NCI-H2196 (cell line): Measurements from ENCODE around the gene PNMT.
A peak's percentile ranks its signal among the peaks of the same experiment; 100 is the strongest.

Experiments used
- DNase-seq: peaks from one replicate; lab custom pipeline; 2025; ENCODE audit not compliant: unreplicated experiment; lab: John Stamatoyannopoulos, UW

Gene PNMT

GRCh38 chr17:39633570-39634183 lies 34.6 kb upstream of the PNMT start:
- no peak for DNase-seq

DNA sequence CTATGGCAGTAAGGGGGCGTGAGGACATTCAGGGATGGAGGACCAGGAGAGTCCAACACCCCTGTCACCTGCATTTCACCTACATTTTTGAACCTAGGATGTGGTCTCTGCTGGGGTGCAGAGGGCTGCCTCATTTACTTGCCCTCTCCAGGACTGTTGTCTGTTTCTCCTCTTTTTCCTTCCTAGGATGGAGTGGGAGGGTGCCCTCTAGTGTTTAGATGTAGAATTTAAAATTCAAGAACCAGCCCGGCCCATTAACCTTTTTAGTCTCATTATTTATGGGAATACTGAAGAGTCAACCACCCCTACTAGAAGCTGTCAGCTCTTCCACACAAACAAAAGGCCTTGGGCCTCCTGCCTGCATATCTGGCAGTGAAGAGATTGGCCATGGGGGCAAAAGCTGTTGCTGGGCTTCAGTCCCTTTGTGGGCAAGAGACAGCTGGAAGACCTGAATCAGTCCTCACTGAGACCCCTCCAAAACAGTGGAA lies 33.8 kb upstream of the PNMT start:
- DNase-seq, result peak; percentile 40

GRCh38 chr17:39635614-39636176 lies 32.6 kb upstream of the PNMT start:
- no peak for DNase-seq

DNA sequence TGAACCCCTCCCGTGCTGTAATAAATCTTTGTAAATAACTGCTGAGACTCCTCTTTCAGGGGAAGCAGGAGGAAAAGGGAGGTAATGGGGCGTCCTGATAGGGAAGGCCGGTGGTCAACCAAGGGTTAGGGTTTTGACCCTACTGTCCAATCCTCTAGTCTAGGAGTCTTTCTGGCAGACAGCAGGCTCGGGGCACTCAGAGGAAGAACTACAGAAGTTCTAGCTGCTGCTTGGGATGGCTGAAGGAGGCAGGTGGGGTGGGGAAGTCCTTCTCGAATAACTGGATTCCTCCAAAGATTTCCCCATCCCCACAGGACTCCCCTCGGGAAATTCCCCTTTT lies 31.7 kb upstream of the PNMT start:
- no peak for DNase-seq

GRCh38 chr17:39636927-39637736 lies 31.1 kb upstream of the PNMT start, which contains the start of gene STARD3:
Gene STARD3, plus strand, starts transcription at chr17:39637144. Its CDS starts 16,388 bp downstream, at chr17:39653532.
- DNase-seq, result peak; percentile 64

GRCh38 chr17:39638317-39638716 lies 29.9 kb upstream of the PNMT start:
- no peak for DNase-seq

- no peak for DNase-seq
Observed at GRCh38 chr17:39639043-39639442, 29.2 kb upstream of the PNMT start.

DNA sequence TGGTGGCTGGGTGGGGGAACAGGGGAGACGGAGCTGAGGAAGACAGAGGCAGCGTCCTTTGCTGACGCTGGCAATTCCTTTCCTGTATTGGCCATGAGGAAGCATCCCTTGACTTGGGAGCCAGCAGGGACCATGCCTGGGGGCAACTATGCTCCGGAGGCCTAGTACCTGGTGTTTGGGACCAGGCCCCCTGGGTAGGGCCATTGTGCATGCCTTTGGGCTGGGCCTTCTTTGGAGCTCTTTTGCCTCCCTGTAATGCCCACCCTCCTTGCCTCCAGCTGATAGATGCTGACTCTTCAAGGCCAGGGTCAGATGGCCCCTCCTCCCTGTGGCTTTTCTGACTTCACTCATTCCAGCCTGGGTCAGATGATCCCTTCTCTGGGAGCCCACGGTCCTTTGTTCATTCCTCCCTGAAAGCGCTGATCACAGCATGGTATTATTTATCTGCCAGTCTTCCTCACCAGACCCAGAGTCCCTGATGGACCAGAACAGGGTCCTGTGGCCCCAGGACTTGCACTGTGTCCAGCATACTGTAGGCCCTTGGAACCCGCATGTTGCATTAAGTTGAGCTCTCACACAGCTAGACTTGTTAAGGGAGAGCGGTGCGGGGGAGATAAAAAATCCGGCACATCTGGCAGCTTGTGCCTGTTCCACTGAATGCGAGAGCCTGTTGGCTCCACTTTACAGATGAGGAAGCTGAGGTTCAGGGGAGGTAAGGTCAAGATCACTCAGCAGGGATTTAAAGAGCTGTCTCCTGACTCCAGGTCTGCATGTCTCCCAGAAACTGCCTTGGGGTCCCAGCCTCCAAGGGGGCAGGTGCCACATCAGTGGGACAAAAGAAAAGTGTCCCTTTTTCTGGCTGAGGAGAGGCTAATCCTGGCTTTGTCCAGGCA lies 28.4 kb upstream of the PNMT start:
- DNase-seq, result no peak

DNA sequence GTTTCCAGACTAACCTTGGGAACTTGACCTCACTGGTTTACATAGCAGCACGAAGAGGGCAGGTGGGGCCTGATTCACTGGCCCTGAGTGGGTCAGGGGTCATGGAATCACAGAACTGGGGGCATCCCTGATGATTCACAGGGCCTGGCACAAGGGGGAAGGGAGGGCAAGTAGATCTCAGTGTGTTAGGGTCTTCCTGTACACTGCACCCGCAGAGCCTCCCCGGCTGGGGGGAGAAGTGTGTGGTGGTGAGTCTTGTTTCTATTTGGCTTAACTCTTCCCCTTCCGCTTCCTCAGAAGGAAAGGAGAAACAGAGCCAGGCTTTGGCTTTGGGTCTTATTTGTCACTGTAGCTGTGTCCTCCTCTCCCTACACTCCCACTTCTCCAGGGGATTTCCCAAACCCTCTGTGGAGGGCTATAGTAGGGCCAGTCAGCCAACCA lies 27.6 kb upstream of the PNMT start:
- no peak for DNase-seq

- no peak for DNase-seq
Observed at GRCh38 chr17:39641097-39641496, 27.2 kb upstream of the PNMT start.

GRCh38 chr17:39641883-39642282 lies 26.4 kb upstream of the PNMT start:
- DNase-seq, result no peak

GRCh38 chr17:39642291-39643074 lies 25.8 kb upstream of the PNMT start:
- DNase-seq, result no peak

GRCh38 chr17:39643271-39643670 lies 25.0 kb upstream of the PNMT start:
- no peak for DNase-seq

DNA sequence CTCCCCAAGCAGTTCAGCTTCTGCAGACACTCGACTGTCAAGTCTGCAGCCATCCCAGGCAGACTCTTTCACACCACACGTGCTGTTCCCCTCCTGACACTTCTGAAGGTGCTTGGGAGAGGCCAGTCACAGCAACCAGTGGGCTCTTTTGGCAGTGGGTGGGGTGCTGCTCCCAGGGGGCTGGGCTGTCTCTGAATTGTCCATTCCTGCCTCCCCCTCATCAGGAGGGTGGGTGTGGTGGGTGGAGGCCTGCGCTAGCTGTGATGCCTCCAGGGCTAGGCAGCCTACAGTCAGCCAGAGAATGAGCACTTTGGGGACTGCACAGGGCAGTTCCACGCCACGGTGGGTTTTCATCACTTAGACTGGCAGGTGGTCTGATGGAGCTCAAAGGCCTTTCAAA lies 21.0 kb upstream of the PNMT start:
- DNase-seq, result no peak

- DNase-seq, result no peak
Observed at GRCh38 chr17:39648616-39649366, 19.5 kb upstream of the PNMT start.

- no peak for DNase-seq
Observed at GRCh38 chr17:39650121-39650579, 18.1 kb upstream of the PNMT start.

DNA sequence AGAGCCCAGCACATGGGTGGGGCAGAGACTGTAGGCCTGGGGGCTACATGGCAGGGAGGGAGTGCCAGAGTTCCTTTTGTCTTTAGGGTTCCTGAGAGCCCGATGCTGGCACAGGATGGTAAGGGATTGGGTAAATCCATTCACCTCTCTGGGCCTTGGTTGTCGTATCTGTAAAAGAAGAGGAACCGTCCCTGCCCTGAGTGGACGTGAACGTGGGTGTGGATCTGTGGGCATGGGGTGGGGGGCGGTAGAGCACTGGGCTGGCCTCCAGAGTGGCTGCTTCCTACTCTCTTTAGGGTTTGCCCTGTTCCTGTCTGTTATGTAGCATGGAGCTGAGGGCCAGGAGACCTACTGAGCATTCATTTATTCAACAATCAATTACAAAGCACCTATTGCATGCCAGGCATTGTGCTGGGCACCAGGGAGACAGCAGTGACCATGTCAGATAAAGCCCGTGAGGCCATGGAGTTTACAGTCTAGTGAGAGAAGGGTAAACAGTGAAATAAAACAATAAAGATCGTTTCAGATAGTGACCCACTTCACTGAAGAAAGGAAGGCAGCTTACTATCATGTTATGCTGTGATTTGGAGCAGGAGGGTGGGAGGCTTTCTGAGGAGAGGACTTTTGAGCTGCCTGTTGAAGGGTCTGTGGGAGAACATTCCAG lies 16.2 kb upstream of the PNMT start:
- DNase-seq, result no peak

- DNase-seq, result no peak
Observed at GRCh38 chr17:39652587-39653315, 15.5 kb upstream of the PNMT start.
